HepG2 (cell line): ENCODE results near the gene EIF4H. TPM values are rescaled to one million over a fixed set of nuclear protein-coding genes. Genes with fewer than 3 reads are reported as not detected.

ENCODE experiments used
- ATAC-seq: fragments of 200-7000 bp; cut with Tn5 transposase; 3 replicates; pipeline ENCODE4 v1.9.1; 2020; ENCODE audit warnings: mild to moderate bottlenecking, moderate library complexity
- BruUV-seq: library from RNA; stranded (reverse); fragments of 400-500 nt; replicated peaks from 2 replicates; lab custom pipeline; 2021; lab: Mats Ljungman, UMichigan
- CTCF ChIA-PET: fragments of 300-600 bp; formaldehyde crosslinking; extraction: SDS; loops from one replicate; lab custom pipeline; 2021; ENCODE audit warnings: low total read pairs, inconsistent platforms, low intra/inter-chr PET ratio; lab: Yijun Ruan, JAX
- POLR2A ChIA-PET: fragments of 350-600 bp; sonication (Branson Sonifier 250); formaldehyde crosslinking; loops from one replicate; lab custom pipeline; 2020; ENCODE audit warnings: antibody characterized with exemption, inconsistent platforms; lab: Yijun Ruan, JAX
- DNase-seq: peaks from one replicate; pipeline ENCODE4 v3.0.0-alpha.2; 2015; ENCODE audit warnings: low spot score
- FAIRE-seq: peaks from 3 replicates; lab custom pipeline; 2011; peaks lifted over from hg19 to GRCh38; lab: Jason Lieb, UNC
- H2AFZ ChIP-seq: one replicate; pipeline ENCODE4 v1.6.1; 2011; ENCODE audit warnings: low read length, inconsistent platforms
- H3K27ac ChIP-seq: fragments of 300-600 bp; 3 replicates; pipeline ENCODE4 v1.8.0; 2011; ENCODE audit warnings: mixed run types, mild to moderate bottlenecking, mixed read lengths, low read length, inconsistent platforms; ENCODE audit not compliant: insufficient read depth; ENCODE audit errors: extremely low read length
- H3K27me3 ChIP-seq, 2 experiments: fragments of 200-600 bp in 1 of 2; 2 replicates in 1 of 2; 3 replicates in 1 of 2; pipeline versions ENCODE4 v1.6.0 to v1.8.0; 2011; ENCODE audit warnings: low read length in 2 of 2, mild to moderate bottlenecking in 2 of 2, moderate library complexity in 2 of 2, inconsistent platforms in 1 of 2; ENCODE audit not compliant: insufficient read depth in 2 of 2, control insufficient read depth in 1 of 2
- H3K36me3 ChIP-seq, 2 experiments: fragments of 200-600 bp in 1 of 2; replicated peaks in 1 of 2; 2 replicates in 1 of 2; 3 replicates in 1 of 2; pipeline versions ENCODE4 v1.5.1 to v1.8.0; 2011; ENCODE audit warnings: low read length in 2 of 2, inconsistent platforms in 1 of 2; ENCODE audit not compliant: insufficient read depth in 2 of 2, control insufficient read depth in 1 of 2
- H3K4me1 ChIP-seq: 2 replicates; pipeline ENCODE4 v1.5.1; 2012; ENCODE audit warnings: low read length, inconsistent platforms; ENCODE audit not compliant: insufficient read depth
- H3K4me2 ChIP-seq: 2 replicates; pipeline ENCODE4 v1.6.0; 2011; ENCODE audit warnings: low read depth, low read length, inconsistent platforms
- H3K4me3 ChIP-seq, 3 experiments: fragments of 200-600 bp in 1 of 3; sonication (generic), shearing (Covaris generic) in 1 of 3; replicated peaks in 1 of 3; 2 replicates each; pipeline ENCODE4 v1.5.1; 2011 to 2016; ENCODE audit warnings: low read length in 3 of 3, inconsistent platforms in 2 of 3, low read depth in 2 of 3, mild to moderate bottlenecking in 2 of 3, control low read depth in 1 of 3, mixed read lengths in 1 of 3; ENCODE audit not compliant: insufficient read depth in 1 of 3
- H3K79me2 ChIP-seq: one replicate; pipeline ENCODE4 v1.6.1; 2011; ENCODE audit warnings: low read length, inconsistent platforms; ENCODE audit not compliant: insufficient read depth
- H3K9ac ChIP-seq: 2 replicates; pipeline ENCODE4 v1.6.0; 2011; ENCODE audit warnings: mild to moderate bottlenecking, low read depth, low read length, inconsistent platforms; ENCODE audit not compliant: insufficient read depth
- H3K9me3 ChIP-seq: 2 replicates; pipeline ENCODE4 v1.5.1; 2012; ENCODE audit warnings: mild to moderate bottlenecking, low read length
- H4K20me1 ChIP-seq: 2 replicates; pipeline ENCODE4 v1.6.0; 2011; ENCODE audit warnings: inconsistent platforms, mild to moderate bottlenecking, low read length, moderate library complexity; ENCODE audit not compliant: insufficient read depth
- ATF1 ChIP-seq: IDR thresholded peaks from 2 replicates; pipeline ENCODE4 v1.6.1; 2016; ENCODE audit warnings: mild to moderate bottlenecking, control low read depth
- CHD4 ChIP-seq: fragments of 200-600 bp; sonication (generic); IDR thresholded peaks from 2 replicates; pipeline ENCODE4 v1.7.0; 2017; ENCODE audit warnings: mild to moderate bottlenecking, low read length, borderline replicate concordance
- KAT8 ChIP-seq: IDR thresholded peaks from 2 replicates; pipeline ENCODE4 v1.6.1; 2016; ENCODE audit warnings: missing genetic modification reagents, missing compliant biosample characterization
- KDM5A ChIP-seq: fragments of 200-600 bp; sonication (generic); IDR thresholded peaks from 2 replicates; pipeline ENCODE4 v1.7.0; 2018; ENCODE audit warnings: antibody characterized with exemption, mild to moderate bottlenecking, low read length, borderline replicate concordance
- NR2F1 ChIP-seq, 2 experiments: fragments of 450-650 bp in 1 of 2; formaldehyde crosslinking in 1 of 2; IDR thresholded peaks; 2 replicates each; pipeline versions ENCODE4 v1.5.0 to v1.6.1; 2016 to 2020; ENCODE audit warnings: mild to moderate bottlenecking in 1 of 2, missing compliant biosample characterization in 1 of 2, missing genetic modification reagents in 1 of 2, moderate library complexity in 1 of 2
- SNAPC5 ChIP-seq: sonication (generic); formaldehyde crosslinking; IDR thresholded peaks from 2 replicates; pipeline ENCODE4 v1.8.1; 2023; ENCODE audit warnings: mild to moderate bottlenecking, missing genetic modification reagents, borderline replicate concordance
- USF2 ChIP-seq, 2 experiments: sonication (generic) in 1 of 2; formaldehyde crosslinking in 1 of 2; IDR thresholded peaks; 2 replicates each; pipeline versions ENCODE4 v1.5.1 to v1.6.1; 2011 to 2020; ENCODE audit warnings: borderline replicate concordance in 1 of 2, low read depth in 1 of 2, low read length in 1 of 2, mild to moderate bottlenecking in 1 of 2, missing genetic modification reagents in 1 of 2, moderate library complexity in 1 of 2
- ZNF124 ChIP-seq: sonication (generic); formaldehyde crosslinking; IDR thresholded peaks from 2 replicates; pipeline ENCODE4 v1.4.0; 2020; ENCODE audit warnings: missing genetic modification reagents
- ZNF24 ChIP-seq: fragments of 450-650 bp; IDR thresholded peaks from 2 replicates; pipeline ENCODE4 v1.6.1; 2017; ENCODE audit warnings: antibody characterized with exemption, mild to moderate bottlenecking
- ZNF383 ChIP-seq: sonication (generic); formaldehyde crosslinking; IDR thresholded peaks from 2 replicates; pipeline ENCODE4 v1.4.0; 2020; ENCODE audit warnings: missing genetic modification reagents, mild to moderate bottlenecking, borderline replicate concordance
- ZNF891 ChIP-seq: sonication (generic); formaldehyde crosslinking; IDR thresholded peaks from 2 replicates; pipeline ENCODE4 v1.5.0; 2020; ENCODE audit warnings: mild to moderate bottlenecking, missing genetic modification reagents
- WGBS: methylation state at CpG from one replicate; pipeline ENCODE4 v1.1.6; 2017; ENCODE audit warnings: low lambda C conversion rate; 5-methylcytosine and 5-hydroxymethylcytosine counted together
- in situ Hi-C: cut with HindIII; loops from 2 replicates; pipeline ENCODE4 v1.10.0; 2017; ENCODE audit warnings: low pct_unique_long_range_greater_than_20kb; ENCODE audit not compliant: extremely low pct_ligation_motif_present
- intact Hi-C: fragments of 100-400 bp; cut with micrococcal nuclease; formaldehyde crosslinking; loops from one replicate; pipeline ENCODE4 v1.10.0; 2022; ENCODE audit not compliant: unreplicated experiment
- polyA plus RNA-seq, 8 experiments: library from polyadenylated mRNA; depleted of rRNA in 3 of 8; stranded (reverse) in 7 of 8; unstranded in 1 of 8; fragments of >200 nt; fragmentation: Illumina TruSeq in 4 of 8; extraction: Trizol in 4 of 8; gene quantifications; 2 replicates each; pipeline versions ENCODE4 v1.2.1 to v1.2.3, GENCODE V29; 2011 to 2016; ENCODE audit warnings: low read depth in 4 of 8, missing spikeins in 1 of 8, mixed read lengths in 1 of 8; ENCODE audit not compliant: insufficient read depth in 1 of 8
- total RNA-seq, 5 experiments: library from RNA; depleted of rRNA; stranded (reverse); fragments of >200 nt; fragmentation: Illumina TruSeq; extraction: Trizol; gene quantifications; 2 replicates each; pipeline ENCODE4 v1.2.3, GENCODE V29; 2016; ENCODE audit warnings: low read depth in 1 of 5

EIF4H gene
- total and polyA plus RNA-seq, 2 of the 13 experiments (the other 11 are each of a cell fraction or from before 2014, with no cell fraction given): 232 to 321 TPM

- Histone ChIP-seq H4K20me1 (no peaks in the 10 kb centered on the region), H3K4me1 (no peaks in the 10 kb centered on the region), H3K9ac (no peak overlapping the region), H3K9me3 (no peaks in the 10 kb centered on the region), H3K4me2 (no peak overlapping the region), H2AFZ (no peak overlapping the region), H3K27ac (no peak overlapping the region)
- ChIA-PET CTCF (no interaction called here), POLR2A (no interaction called here)
- DNase-seq: no peak
- TF ChIP-seq ZNF124: no peak
- TF ChIP-seq KDM5A: no peak
- no peak for TF ChIP-seq NR2F1 (CRISPR knock-in tag; IDR thresholded peaks at IDR 0.05)
- TF ChIP-seq KAT8 (CRISPR knock-in tag): no peak
- TF ChIP-seq USF2 (IDR thresholded peaks at IDR 0.05; ENCODE audit: low read depth, low read length): no peak
- no peak for TF ChIP-seq USF2 (CRISPR knock-in tag; IDR thresholded peaks at IDR 0.05; ENCODE audit: borderline replicate concordance)
- no peak for TF ChIP-seq ZNF24
- no peak for TF ChIP-seq ZNF383 (CRISPR knock-in tag)
- no peak for TF ChIP-seq SNAPC5
- no peak for TF ChIP-seq ZNF891
- TF ChIP-seq ATF1 (CRISPR knock-in tag): no peak
- TF ChIP-seq CHD4: no peak
- TF ChIP-seq, all 625 proteins: peak for 0
- intact Hi-C loops (no loop called here), in situ Hi-C loops (no loop called here)
- WGBS: 97% methylated on average over 12 of the region's 12 CpGs
- FAIRE-seq (no peak), ATAC-seq (no peak)
- Histone ChIP-seq H3K79me2 (no peaks in the 10 kb centered on the region), H3K36me3 (peaks cover 9 to 36% of the 10 kb centered on the region in 2 experiments; a peak in 4 of 5 replicates), H3K27me3 (no peaks in the 10 kb centered on the region), H3K4me3 (no peak overlapping the region)
- no TSS peak for BruUV-seq
Observed at GRCh38 chr7:74231232-74231590, 57.1 kb downstream of the EIF4H start.
